ENCODE measurements around the gene PSME4.
"Not testable (repeated sequence)": the region's sequence is repeated elsewhere in the genome, so short reads cannot be mapped to it uniquely, and the experiment has no call there.

The PSME4 gene

GRCh38 chr2:53881360-53881759 is 89.4 kb downstream of the PSME4 start:
- ATAC-seq = no peak
- DNase-seq = no peak

- no peak for DNase-seq
- no peak for ATAC-seq
Measured at GRCh38 chr2:53880756-53881155, 90.0 kb downstream of the PSME4 start.

GRCh38 chr2:53877556-53877955 is 93.2 kb downstream of the PSME4 start:
- ATAC-seq = no peak
- DNase-seq = no peak

- ATAC-seq (no peak), DNase-seq (no peak)
Measured at GRCh38 chr2:53877112-53877511, 93.7 kb downstream of the PSME4 start.

- ATAC-seq (no peak), DNase-seq (no peak)
Measured at GRCh38 chr2:53874401-53874950, 96.3 kb downstream of the PSME4 start.

GRCh38 chr2:53867773-53868172 is 103.0 kb downstream of the PSME4 start:
- DNase-seq (no peak), ATAC-seq (no peak)

GRCh38 chr2:53867169-53867568 is 103.6 kb downstream of the PSME4 start:
- no peak for DNase-seq
- ATAC-seq = no peak

GRCh38 chr2:53865962-53866361 is 104.8 kb downstream of the PSME4 start:
- ATAC-seq (no peak), DNase-seq (no peak)

GRCh38 chr2:53865264-53865663 is 105.5 kb downstream of the PSME4 start:
- no peak for DNase-seq
- ATAC-seq = no peak

GRCh38 chr2:53863538-53864227 is 107.1 kb downstream of the PSME4 start:
- DNase-seq (no peak), ATAC-seq (no peak)

GRCh38 chr2:53861824-53862223 is 109.0 kb downstream of the PSME4 start:
- DNase-seq (no peak), ATAC-seq (no peak)

GRCh38 chr2:53859206-53860181 is 111.3 kb downstream of the PSME4 start, which contains the start of gene GPR75:
GPR75 (minus strand) TSS chr2:53859967; CDS start chr2:53854756, 5,211 bp downstream.
- no peak for ATAC-seq
- no peak for DNase-seq

GRCh38 chr2:53856272-53856671 is 114.5 kb downstream of the PSME4 start:
- DNase-seq (no peak), ATAC-seq (no peak)

- ATAC-seq = peak; percentile 23
- DNase-seq = no peak
Measured at GRCh38 chr2:53854678-53855077, 116.1 kb downstream of the PSME4 start.

- no peak for ATAC-seq
- DNase-seq = no peak
Measured at GRCh38 chr2:53852532-53852931, 118.3 kb downstream of the PSME4 start.

GRCh38 chr2:53851052-53851757 is 119.6 kb downstream of the PSME4 start:
- not testable (repeated sequence) for DNase-seq, ATAC-seq

GRCh38 chr2:53848062-53848461 is 122.7 kb downstream of the PSME4 start:
- DNase-seq = no peak
- ATAC-seq = no peak

GRCh38 chr2:53843595-53843994 is 127.2 kb downstream of the PSME4 start:
- no peak for ATAC-seq
- no peak for DNase-seq

GRCh38 chr2:53842891-53843290 is 127.9 kb downstream of the PSME4 start:
- no peak for ATAC-seq

GRCh38 chr2:53841651-53842050 is 129.1 kb downstream of the PSME4 start:
- ATAC-seq, DNase-seq: not testable (repeated sequence)

More at GRCh38 chr2:53842891-53843290, 127.9 kb downstream of the PSME4 start:
- DNase-seq = no peak

- ATAC-seq = no peak
- no peak for DNase-seq
Measured at GRCh38 chr2:53840580-53840979, 130.2 kb downstream of the PSME4 start.

- not testable (repeated sequence) for DNase-seq
Measured at GRCh38 chr2:53829980-53830290, 140.9 kb downstream of the PSME4 start.

More at GRCh38 chr2:53829980-53830290, 140.9 kb downstream of the PSME4 start:
- ATAC-seq = not testable (repeated sequence)
